GM23248 (cell line): ENCODE results near the gene EBF3. TPM values are rescaled to one million over a fixed set of nuclear protein-coding genes. Genes with fewer than 3 reads are reported as not detected.

Experiments used
- DNase-seq: peaks from one replicate; pipeline ENCODE4 v3.0.0-alpha.2; 2015
- H2AFZ ChIP-seq: fragments of 200-600 bp; sonication (generic); 2 replicates; pipeline ENCODE4 v1.6.1; 2016; ENCODE audit warnings: antibody characterized with exemption
- H3F3A ChIP-seq: fragments of 200-600 bp; sonication (generic); 2 replicates; pipeline ENCODE4 v1.6.1; 2016; ENCODE audit warnings: mild to moderate bottlenecking, antibody characterized with exemption, mixed run types; ENCODE audit not compliant: insufficient read depth
- H3K27ac ChIP-seq: fragments of 200-600 bp; sonication (generic); 2 replicates; pipeline ENCODE4 v1.5.1; 2016; ENCODE audit warnings: mild to moderate bottlenecking
- H3K27me3 ChIP-seq: fragments of 200-600 bp; sonication (generic); replicated peaks from 2 replicates; pipeline ENCODE4 v1.6.1; 2016; ENCODE audit warnings: mild to moderate bottlenecking; ENCODE audit not compliant: insufficient read depth
- H3K36me3 ChIP-seq: fragments of 200-600 bp; sonication (generic); 2 replicates; pipeline ENCODE4 v1.6.1; 2016; ENCODE audit warnings: low read depth, mild to moderate bottlenecking
- H3K4me1 ChIP-seq: fragments of 200-600 bp; sonication (generic); 2 replicates; pipeline ENCODE4 v1.6.1; 2016; ENCODE audit warnings: mild to moderate bottlenecking; ENCODE audit not compliant: insufficient read depth
- H3K4me2 ChIP-seq: fragments of 200-600 bp; sonication (generic); one replicate; pipeline ENCODE4 v1.6.1; 2016; ENCODE audit warnings: mild to moderate bottlenecking; ENCODE audit not compliant: unreplicated experiment
- H3K4me3 ChIP-seq: fragments of 200-600 bp; sonication (generic); 2 replicates; pipeline ENCODE4 v1.5.1; 2016; ENCODE audit warnings: mild to moderate bottlenecking
- H3K79me2 ChIP-seq: fragments of 200-600 bp; sonication (generic); 2 replicates; pipeline ENCODE4 v1.6.1; 2016; ENCODE audit warnings: mild to moderate bottlenecking; ENCODE audit not compliant: insufficient read depth
- H3K9ac ChIP-seq: fragments of 200-600 bp; sonication (generic); 2 replicates; pipeline ENCODE4 v1.6.1; 2016; ENCODE audit warnings: mild to moderate bottlenecking
- H3K9me2 ChIP-seq: fragments of 200-600 bp; sonication (generic); 2 replicates; pipeline ENCODE4 v1.6.1; 2016; ENCODE audit warnings: mixed run types, mild to moderate bottlenecking, moderate library complexity; ENCODE audit not compliant: insufficient read depth
- H3K9me3 ChIP-seq: fragments of 200-600 bp; sonication (generic); one replicate; pipeline ENCODE4 v1.6.1; 2017; ENCODE audit warnings: low read depth
- H4K20me1 ChIP-seq: fragments of 200-600 bp; sonication (generic); 2 replicates; pipeline ENCODE4 v1.6.0; 2016; ENCODE audit not compliant: insufficient read depth
- EZH2 ChIP-seq: fragments of 200-600 bp; sonication (generic); IDR thresholded peaks from 2 replicates; pipeline ENCODE4 v1.6.1; 2018; ENCODE audit warnings: antibody characterized with exemption, mild to moderate bottlenecking; ENCODE audit not compliant: insufficient read depth, poor library complexity, severe bottlenecking
- EZH2phosphoT487 ChIP-seq: fragments of 200-600 bp; sonication (generic); IDR thresholded peaks from 2 replicates; pipeline ENCODE4 v1.6.1; 2018; ENCODE audit warnings: antibody characterized with exemption, moderate library complexity, mild to moderate bottlenecking, low read depth; ENCODE audit not compliant: insufficient read depth
- WGBS, 2 experiments: methylation state at CpG; one replicate each; pipeline ENCODE4 v1.1.6; 2015 to 2017; ENCODE audit warnings: low lambda C conversion rate in 2 of 2, low coverage in 1 of 2; ENCODE audit errors: missing lambda C conversion rate in 2 of 2; 5-methylcytosine and 5-hydroxymethylcytosine counted together
- in situ Hi-C: fragments of 300-500 bp; cut with MboI; formaldehyde crosslinking; loops from 2 replicates; pipeline ENCODE4 v1.15.0; 2020
- polyA plus RNA-seq: library from polyadenylated mRNA; unstranded; fragments of >200 nt; fragmentation: Nextera tagmentation; extraction: Ambion mirVana; gene quantifications from 2 replicates; pipeline ENCODE4 v1.2.1, GENCODE V29; 2016
- total RNA-seq: library from RNA; depleted of rRNA; stranded (reverse); fragments of >200 nt; shearing (Covaris generic); gene quantifications from 2 replicates; pipeline ENCODE4 v1.2.3, GENCODE V29; 2014

Gene EBF3
- total and polyA plus RNA-seq, 2 experiments from 2014 or later: 0.15 to 0.43 TPM

DNA sequence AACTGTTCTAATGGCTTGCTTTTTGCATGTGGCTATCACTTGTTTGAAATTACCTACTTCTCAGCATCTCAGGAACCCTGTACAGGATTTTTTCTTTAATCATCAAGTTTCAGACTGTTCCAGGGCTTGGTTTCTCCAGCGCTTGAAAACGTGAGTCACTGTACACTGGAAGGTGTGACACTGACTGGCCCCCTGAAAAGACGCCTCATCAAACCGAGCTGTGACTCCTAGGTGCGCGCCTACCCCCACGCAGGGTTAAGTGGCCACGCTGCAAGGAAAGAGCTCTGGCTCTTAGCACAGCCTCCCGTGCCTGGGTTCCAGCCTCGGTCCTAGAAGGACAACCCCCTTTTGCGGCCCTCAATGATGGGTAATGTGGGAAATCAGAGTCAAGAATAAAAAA, 81.0 kb downstream of the EBF3 start:
- in situ Hi-C loops: no loop called here
- Histone ChIP-seq H4K20me1 (no peaks in the 10 kb centered on the region), H3K79me2 (no peaks in the 10 kb centered on the region), H3K9ac (no peak overlapping the region), H3K36me3 (no peaks in the 10 kb centered on the region), H3F3A (no peaks in the 10 kb centered on the region), H3K4me2 (no peak overlapping the region), H3K4me1 (no peaks in the 10 kb centered on the region), H3K9me2 (no peaks in the 10 kb centered on the region), H3K27me3 (peaks cover 5% of the 10 kb centered on the region), H3K27ac (no peak overlapping the region), H2AFZ (no peak overlapping the region), H3K4me3 (no peak overlapping the region), H3K9me3 (no peaks in the 10 kb centered on the region)
- no peak for DNase-seq
- TF ChIP-seq EZH2phosphoT487 (no peak), EZH2 (no peak)
- 54% methylated on average over 11 of the region's 11 CpGs for whole genome bisulfite sequencing, 2 experiments

- Histone ChIP-seq H4K20me1 (no peaks in the 10 kb centered on the region), H3K4me1 (no peaks in the 10 kb centered on the region), H3F3A (no peaks in the 10 kb centered on the region), H3K36me3 (no peaks in the 10 kb centered on the region), H3K9me3 (no peaks in the 10 kb centered on the region), H3K4me2 (no peak overlapping the region), H3K4me3 (no peak overlapping the region), H2AFZ (no peak overlapping the region), H3K79me2 (no peaks in the 10 kb centered on the region), H3K9ac (no peak overlapping the region), H3K9me2 (no peaks in the 10 kb centered on the region), H3K27me3 (peaks cover 5% of the 10 kb centered on the region), H3K27ac (no peak overlapping the region)
- DNase-seq: no peak
- in situ Hi-C loops: no loop called here
- no peak for TF ChIP-seq EZH2phosphoT487
- no peak for TF ChIP-seq EZH2
- 46 to 54% methylated on average over 9 of the region's 9 CpGs for WGBS, 2 experiments
Measured at GRCh38 chr10:129882291-129883010, 81.6 kb downstream of the EBF3 start.

DNA sequence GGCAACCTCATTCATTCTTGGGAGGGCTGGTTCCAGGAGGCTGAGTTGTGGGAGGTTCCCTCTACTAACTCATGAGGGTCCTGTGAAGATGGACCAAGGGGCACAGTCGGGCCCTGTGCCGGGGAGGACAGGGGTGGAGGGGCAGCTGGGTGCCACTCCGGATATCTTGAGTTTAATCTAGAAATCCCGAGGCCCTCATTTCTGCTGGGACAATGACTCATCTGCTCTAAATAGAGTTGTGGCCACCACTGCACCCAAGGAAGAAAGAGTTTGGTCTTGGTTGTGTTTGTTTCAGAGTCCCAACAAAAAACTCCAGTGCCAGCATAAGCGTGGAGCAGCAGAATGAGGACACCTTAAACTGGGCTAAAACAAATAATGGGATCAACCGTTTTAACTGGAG, 82.4 kb downstream of the EBF3 start:
- H3K4me2 ChIP-seq: no peak overlapping the region
- H3K27ac ChIP-seq: no peak overlapping the region
- peaks cover 5% of the 10 kb centered on the region for H3K27me3 ChIP-seq
- H3K4me1 ChIP-seq: no peaks in the 10 kb centered on the region
- H3K4me3 ChIP-seq: no peak overlapping the region
- H2AFZ ChIP-seq: no peak overlapping the region
- no peak for TF ChIP-seq EZH2phosphoT487
- no peak for TF ChIP-seq EZH2
- no peaks in the 10 kb centered on the region for H3K36me3 ChIP-seq
- no peaks in the 10 kb centered on the region for H3K79me2 ChIP-seq
- H3K9me3 ChIP-seq: no peaks in the 10 kb centered on the region
- H3F3A ChIP-seq: no peaks in the 10 kb centered on the region
- H4K20me1 ChIP-seq: no peaks in the 10 kb centered on the region
- 51 to 65% methylated on average over 6 of the region's 6 CpGs for WGBS, 2 experiments
- no peaks in the 10 kb centered on the region for H3K9me2 ChIP-seq
- no peak for DNase-seq
- in situ Hi-C loops: no loop called here
- H3K9ac ChIP-seq: no peak overlapping the region

DNA sequence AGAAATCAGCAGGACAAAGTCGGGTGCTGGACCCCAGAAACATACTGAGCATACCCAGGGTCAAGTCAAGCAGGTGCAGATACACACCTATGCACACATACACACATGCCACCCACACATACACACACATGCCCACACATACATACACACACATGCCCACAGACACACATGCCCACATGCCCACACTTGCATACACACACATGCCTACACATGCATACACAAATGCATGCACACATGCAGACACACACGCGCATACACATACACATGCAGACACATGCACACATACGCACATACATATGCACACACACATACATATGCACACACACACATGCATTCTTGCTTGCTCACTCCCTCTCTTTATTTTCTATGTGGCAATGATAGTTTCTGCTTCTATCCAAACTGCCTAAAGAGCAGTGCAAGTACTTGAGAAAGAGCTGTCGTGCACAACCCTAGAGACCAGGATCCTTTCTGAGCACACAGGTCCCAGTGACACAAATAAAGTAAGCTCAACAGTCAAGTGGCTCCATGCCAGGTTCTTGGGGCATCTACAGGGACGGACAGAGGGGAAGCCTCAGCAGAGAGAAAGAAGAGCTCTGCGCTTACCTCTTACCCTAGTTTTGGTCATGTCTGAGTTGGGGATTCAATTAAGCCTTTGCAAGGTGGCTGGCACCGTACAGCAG, 83.7 kb downstream of the EBF3 start:
- in situ Hi-C loops: no loop called here
- Histone ChIP-seq H2AFZ (no peak overlapping the region), H3K27me3 (peaks cover 5% of the 10 kb centered on the region), H3K4me1 (no peaks in the 10 kb centered on the region), H3K9ac (no peak overlapping the region), H3K27ac (no peak overlapping the region), H3K9me2 (no peaks in the 10 kb centered on the region), H3K9me3 (no peaks in the 10 kb centered on the region), H4K20me1 (no peaks in the 10 kb centered on the region), H3F3A (no peaks in the 10 kb centered on the region), H3K4me2 (no peak overlapping the region), H3K4me3 (no peak overlapping the region), H3K79me2 (no peaks in the 10 kb centered on the region), H3K36me3 (no peaks in the 10 kb centered on the region)
- no peak for DNase-seq
- WGBS, 2 experiments: 58 to 63% methylated on average over 8 of the region's 8 CpGs
- TF ChIP-seq EZH2 (no peak), EZH2phosphoT487 (no peak)
